Measurements from ENCODE around the gene COL4A2. TPM values are rescaled to one million over a fixed set of nuclear protein-coding genes. Genes with fewer than 3 reads are reported as not detected.

The COL4A2 gene
- total RNA-seq, 1 experiment from 2014 or later = 1.6 TPM

GRCh38 chr13:110303644-110304043, 3.4 kb upstream of the COL4A2 start:
- Histone ChIP-seq H3K36me3 (ENCODE audit: control insufficient read depth in 1 of 2, insufficient read depth in 2 of 2, low read length in 2 of 2) (no peaks in the 10 kb centered on the region), H3K4me1 (ENCODE audit: control insufficient read depth in 1 of 2, insufficient read depth in 2 of 2, low read length in 2 of 2) (no peaks in the 10 kb centered on the region), H4K20me1 (ENCODE audit: insufficient read depth) (no peaks in the 10 kb centered on the region), H3K9me2 (ENCODE audit: insufficient read depth) (no peaks in the 10 kb centered on the region), H3K27me3 (ENCODE audit: insufficient read depth, low read length) (peaks cover 66% of the 10 kb centered on the region), H3K27ac (ENCODE audit: low read depth, low read length) (no peak overlapping the region), H3K79me2 (ENCODE audit: insufficient read depth, low read length) (no peaks in the 10 kb centered on the region), H3K9ac (ENCODE audit: low read length) (no peak overlapping the region), H3K4me2 (ENCODE audit: low read length) (no peak overlapping the region), H3K4me3 (replicated peaks in 1 of 2; ENCODE audit: low read depth in 1 of 2, low read length in 2 of 2) (no peak overlapping the region), H3K9me3 (ENCODE audit: control insufficient read depth in 1 of 2, insufficient read depth in 1 of 2, low read depth in 1 of 2, low read length in 2 of 2) (no peaks in the 10 kb centered on the region), H2AFZ (ENCODE audit: low read depth, low read length, poor library complexity, severe bottlenecking) (no peak overlapping the region)
- RAD21 ChIA-PET (ENCODE audit: low non-redundant PET in 1 of 2, low total read pairs in 2 of 2, uncharacterized antibody in 2 of 2, unreplicated experiment in 2 of 2) = no interaction called here
- BruUV-seq (replicated peaks) = no TSS peak
- CTCF ChIA-PET = no interaction called here
- POLR2A ChIA-PET = no interaction called here
- ATAC-seq = no peak
- TF ChIP-seq SP1 (IDR thresholded peaks at IDR 0.05; ENCODE audit: low read depth) (no peak), EZH2 (IDR thresholded peaks at IDR 0.05) (no peak), POLR2AphosphoS5 (IDR thresholded peaks at IDR 0.05; ENCODE audit: low read depth, low read length) (no peak), SIN3A (IDR thresholded peaks at IDR 0.05; ENCODE audit: low read depth) (no peak), CEBPB (IDR thresholded peaks at IDR 0.05; ENCODE audit: low read depth) (no peak), MAX (IDR thresholded peaks at IDR 0.05) (no peak), ZFX (IDR thresholded peaks at IDR 0.05) (no peak)
- no peak for DNase-seq (ENCODE audit: low read depth, low spot score)
- intact Hi-C loops (cut with micrococcal nuclease) = no loop called here

- Histone ChIP-seq H2AFZ (ENCODE audit: low read depth, low read length, poor library complexity, severe bottlenecking) (no peak overlapping the region), H3K4me1 (ENCODE audit: control insufficient read depth in 1 of 2, insufficient read depth in 2 of 2, low read length in 2 of 2) (no peaks in the 10 kb centered on the region), H3K9me2 (ENCODE audit: insufficient read depth) (no peaks in the 10 kb centered on the region), H3K9me3 (ENCODE audit: control insufficient read depth in 1 of 2, insufficient read depth in 1 of 2, low read depth in 1 of 2, low read length in 2 of 2) (no peaks in the 10 kb centered on the region), H3K4me3 (replicated peaks in 1 of 2; ENCODE audit: low read depth in 1 of 2, low read length in 2 of 2) (no peak overlapping the region), H3K79me2 (ENCODE audit: insufficient read depth, low read length) (no peaks in the 10 kb centered on the region), H4K20me1 (ENCODE audit: insufficient read depth) (no peaks in the 10 kb centered on the region), H3K27me3 (ENCODE audit: insufficient read depth, low read length) (peaks cover 62% of the 10 kb centered on the region), H3K36me3 (ENCODE audit: control insufficient read depth in 1 of 2, insufficient read depth in 2 of 2, low read length in 2 of 2) (no peaks in the 10 kb centered on the region), H3K9ac (ENCODE audit: low read length) (no peak overlapping the region), H3K27ac (ENCODE audit: low read depth, low read length) (no peak overlapping the region), H3K4me2 (ENCODE audit: low read length) (no peak overlapping the region)
- DNase-seq (ENCODE audit: low read depth, low spot score) (no peak), ATAC-seq (no peak)
- ChIA-PET RAD21 (ENCODE audit: low non-redundant PET in 1 of 2, low total read pairs in 2 of 2, uncharacterized antibody in 2 of 2, unreplicated experiment in 2 of 2) (no interaction called here), CTCF (no interaction called here), POLR2A (no interaction called here)
- BruUV-seq (replicated peaks) = no TSS peak
- intact Hi-C loops (cut with micrococcal nuclease) = no loop called here
- TF ChIP-seq ZBTB33 (IDR thresholded peaks at IDR 0.05; ENCODE audit: extremely low read depth, insufficient replicate concordance, low read length) = no peak
- TF ChIP-seq CTCF (IDR thresholded peaks at IDR 0.05 in 2 of 3, conservative IDR thresholded peaks at IDR 0.05 in 1 of 3; ENCODE audit: borderline replicate concordance in 1 of 3, insufficient read depth in 1 of 3, low read depth in 2 of 3, low read length in 2 of 3) = no peak
- TF ChIP-seq SP1 (IDR thresholded peaks at IDR 0.05; ENCODE audit: low read depth) = no peak
- no peak for TF ChIP-seq TCF7L2 (IDR thresholded peaks at IDR 0.05; ENCODE audit: borderline replicate concordance, extremely low read depth, insufficient read depth, insufficient read length)
- no peak for TF ChIP-seq RAD21 (IDR thresholded peaks at IDR 0.05; ENCODE audit: low read depth)
- TF ChIP-seq EZH2 (IDR thresholded peaks at IDR 0.05) = no peak
- TF ChIP-seq SIN3A (IDR thresholded peaks at IDR 0.05; ENCODE audit: low read depth) = no peak
- no peak for TF ChIP-seq ZNF274 (IDR thresholded peaks at IDR 0.05; ENCODE audit: low read depth, low read length)
- no peak for TF ChIP-seq REST (IDR thresholded peaks at IDR 0.05; ENCODE audit: low read depth)
Observed at GRCh38 chr13:110304256-110304655, 2.8 kb upstream of the COL4A2 start.
